Stimulated activated CD8-positive, alpha-beta memory T cell treated with anti-CD3 and anti-CD28 coated beads, Interleukin-7, amount 100 ng/mL, for 48 hours (primary cell): ENCODE data around the gene ZBTB37.
"Not testable (repeated sequence)": the region's sequence is repeated elsewhere in the genome, so short reads cannot be mapped to it uniquely, and the experiment has no call there.

Experiments
- DNase-seq, 2 donors: peaks; one replicate each; pipeline ENCODE4 v3.0.0-alpha.2; 2020; ENCODE audit warnings: low read depth in 1 of 2; ENCODE audit errors: extremely low read depth in 1 of 2

ZBTB37 gene

GRCh38 chr1:173865468-173866164 is 2.6 kb upstream of the ZBTB37 start:
- no peak for DNase-seq

- DNase-seq = no peak
Measured at GRCh38 chr1:173866413-173867115, 1.6 kb upstream of the ZBTB37 start.

- no peak for DNase-seq
Measured at GRCh38 chr1:173867141-173867752, 933 bp upstream of the ZBTB37 start.

- peak; percentile 97 to 100 for DNase-seq
Measured at GRCh38 chr1:173867753-173868265, 371 bp upstream of the ZBTB37 start, which contains the start of gene GAS5. GAS5 (minus strand) TSS chr1:173867989.

GRCh38 chr1:173869021-173869359 is 810 bp downstream of the ZBTB37 start:
- no peak for DNase-seq

- DNase-seq = no peak
Measured at GRCh38 chr1:173870252-173871075, 2.3 kb downstream of the ZBTB37 start.

GRCh38 chr1:173871091-173871490 is 2.9 kb downstream of the ZBTB37 start:
- DNase-seq = no peak

- DNase-seq = no peak
Measured at GRCh38 chr1:173871500-173871899, 3.3 kb downstream of the ZBTB37 start.

GRCh38 chr1:173876732-173877131 is 8.6 kb downstream of the ZBTB37 start:
- no peak for DNase-seq

- DNase-seq = no peak
Measured at GRCh38 chr1:173878251-173878650, 10.1 kb downstream of the ZBTB37 start.

- DNase-seq = not testable (repeated sequence)
Measured at GRCh38 chr1:173881117-173881516, 12.9 kb downstream of the ZBTB37 start.

GRCh38 chr1:173884701-173885100 is 16.5 kb downstream of the ZBTB37 start:
- DNase-seq = no peak

GRCh38 chr1:173886746-173887611 is 18.8 kb downstream of the ZBTB37 start:
- DNase-seq = no peak

- DNase-seq = no peak
Measured at GRCh38 chr1:173887627-173888026, 19.4 kb downstream of the ZBTB37 start.

- DNase-seq = no peak
Measured at GRCh38 chr1:173888749-173889148, 20.6 kb downstream of the ZBTB37 start.

- DNase-seq = no peak
Measured at GRCh38 chr1:173889885-173890284, 21.7 kb downstream of the ZBTB37 start.

GRCh38 chr1:173893611-173894010 is 25.4 kb downstream of the ZBTB37 start:
- no peak for DNase-seq

- DNase-seq = no peak
Measured at GRCh38 chr1:173894189-173894588, 26.0 kb downstream of the ZBTB37 start.

- no peak for DNase-seq
Measured at GRCh38 chr1:173900427-173900826, 32.2 kb downstream of the ZBTB37 start.

- no peak for DNase-seq
Measured at GRCh38 chr1:173900992-173901391, 32.8 kb downstream of the ZBTB37 start.
